GM23338 (cell line): ENCODE data around the gene RNF152. TPM values are rescaled to one million over a fixed set of nuclear protein-coding genes. Genes with fewer than 3 reads are reported as not detected.

Experiments used
- ATAC-seq: fragments of 200-7000 bp; cut with Tn5 transposase; 3 replicates; pipeline ENCODE4 v1.9.1; 2020
- DNase-seq: peaks from one replicate; pipeline ENCODE4 v3.0.0-alpha.2; 2015; ENCODE audit warnings: low spot score
- H2AFZ ChIP-seq: fragments of 200-600 bp; sonication (generic); 2 replicates; pipeline ENCODE4 v1.8.0; 2016; ENCODE audit warnings: antibody characterized with exemption, mild to moderate bottlenecking, moderate library complexity
- H3F3A ChIP-seq: fragments of 200-600 bp; sonication (generic); replicated peaks from 2 replicates; pipeline ENCODE4 v1.8.0; 2017; ENCODE audit warnings: antibody characterized with exemption, mixed run types, low read depth
- H3K27ac ChIP-seq: fragments of 200-600 bp; sonication (generic); 2 replicates; pipeline ENCODE4 v1.6.1; 2016; ENCODE audit warnings: low read depth
- H3K27me3 ChIP-seq: fragments of 200-600 bp; sonication (generic); 2 replicates; pipeline ENCODE4 v1.8.0; 2016; ENCODE audit warnings: mild to moderate bottlenecking, mixed run types, moderate library complexity; ENCODE audit not compliant: insufficient read depth
- H3K36me3 ChIP-seq: fragments of 200-600 bp; sonication (generic); 2 replicates; pipeline ENCODE4 v1.8.0; 2016; ENCODE audit warnings: mild to moderate bottlenecking; ENCODE audit not compliant: insufficient read depth
- H3K4me1 ChIP-seq: fragments of 200-600 bp; sonication (generic); 2 replicates; pipeline ENCODE4 v1.8.0; 2016; ENCODE audit warnings: mild to moderate bottlenecking, moderate library complexity; ENCODE audit not compliant: insufficient read depth
- H3K4me2 ChIP-seq: fragments of 200-600 bp; sonication (generic); 2 replicates; pipeline ENCODE4 v1.7.1; 2017; ENCODE audit warnings: mixed run types
- H3K4me3 ChIP-seq: fragments of 200-600 bp; sonication (generic); 2 replicates; pipeline ENCODE4 v1.6.1; 2016; ENCODE audit warnings: mixed run types
- H3K79me2 ChIP-seq: fragments of 200-600 bp; sonication (generic); replicated peaks from 2 replicates; pipeline ENCODE4 v1.8.0; 2017; ENCODE audit warnings: mild to moderate bottlenecking; ENCODE audit not compliant: insufficient read depth
- H3K9me2 ChIP-seq: fragments of 200-600 bp; sonication (generic); 2 replicates; pipeline ENCODE4 v1.8.0; 2017; ENCODE audit not compliant: insufficient read depth
- H4K20me1 ChIP-seq: fragments of 200-600 bp; sonication (generic); replicated peaks from 2 replicates; pipeline ENCODE4 v1.8.0; 2017; ENCODE audit warnings: mild to moderate bottlenecking; ENCODE audit not compliant: insufficient read depth
- H3K27ac Mint-ChIP-seq: 2 replicates; pipeline ENCODE4 v1.8.0; 2020; ENCODE audit warnings: inconsistent platforms, mild to moderate bottlenecking, moderate library complexity, mixed read lengths
- H3K27me3 Mint-ChIP-seq: 3 replicates; pipeline ENCODE4 v1.8.0; 2022; ENCODE audit warnings: low read depth, mild to moderate bottlenecking, moderate library complexity, mixed read lengths, inconsistent platforms; ENCODE audit not compliant: insufficient read depth, poor library complexity
- H3K36me3 Mint-ChIP-seq: 3 replicates; pipeline ENCODE4 v1.8.0; 2021; ENCODE audit warnings: low read depth, mild to moderate bottlenecking, inconsistent platforms, moderate library complexity, mixed read lengths
- H3K4me1 Mint-ChIP-seq: 3 replicates; pipeline ENCODE4 v1.8.0; 2020; ENCODE audit warnings: mild to moderate bottlenecking, inconsistent platforms, mixed read lengths
- H3K4me3 Mint-ChIP-seq: 3 replicates; pipeline ENCODE4 v1.8.0; 2021; ENCODE audit warnings: moderate library complexity, mild to moderate bottlenecking, inconsistent platforms, mixed read lengths
- H3K9me3 Mint-ChIP-seq: 3 replicates; pipeline ENCODE4 v1.8.0; 2020; ENCODE audit warnings: moderate library complexity, mild to moderate bottlenecking, inconsistent platforms, mixed read lengths
- CREB1 ChIP-seq: fragments of 250-450 bp; sonication (Bioruptor Pico); IDR thresholded peaks from 2 replicates; pipeline ENCODE4 v1.5.0; 2020; ENCODE audit warnings: low read depth, mild to moderate bottlenecking, moderate library complexity
- CTCF ChIP-seq, 2 experiments: fragments of 200-600 bp in 1 of 2; sonication (generic) in 1 of 2; conservative IDR thresholded peaks; 2 replicates each; pipeline versions ENCODE4 v1.5.1 to v1.6.1; 2016 to 2017; ENCODE audit warnings: antibody characterized with exemption in 2 of 2, low read depth in 2 of 2, mild to moderate bottlenecking in 2 of 2, moderate library complexity in 1 of 2
- EZH2 ChIP-seq: fragments of 200-600 bp; sonication (generic); IDR thresholded peaks from one replicate; pipeline ENCODE4 v1.8.0; 2017; ENCODE audit warnings: antibody characterized with exemption, mild to moderate bottlenecking, low read depth; ENCODE audit not compliant: unreplicated experiment
- EZH2phosphoT487 ChIP-seq: fragments of 200-600 bp; sonication (generic); IDR thresholded peaks from one replicate; pipeline ENCODE4 v1.8.1; 2018; ENCODE audit warnings: antibody characterized with exemption; ENCODE audit not compliant: unreplicated experiment
- JUNB ChIP-seq: IDR thresholded peaks from one replicate; pipeline ENCODE4 v1.6.1; 2016; ENCODE audit warnings: antibody characterized with exemption; ENCODE audit not compliant: unreplicated experiment
- POLR2AphosphoS5 ChIP-seq: IDR thresholded peaks from 2 replicates; pipeline ENCODE4 v1.6.1; 2016; ENCODE audit warnings: antibody characterized with exemption, low read depth
- STAT1 ChIP-seq: IDR thresholded peaks from one replicate; pipeline ENCODE4 v1.6.1; 2016; ENCODE audit warnings: antibody characterized with exemption; ENCODE audit not compliant: unreplicated experiment
- ZNF114 ChIP-seq: fragments of 250-450 bp; sonication (Bioruptor Pico); IDR thresholded peaks from 2 replicates; pipeline ENCODE4 v1.5.0; 2020; ENCODE audit warnings: mild to moderate bottlenecking, moderate library complexity
- ZNF331 ChIP-seq: fragments of 250-450 bp; sonication (Bioruptor Pico); IDR thresholded peaks from 2 replicates; pipeline ENCODE4 v1.5.0; 2020; ENCODE audit warnings: low read depth, mild to moderate bottlenecking, moderate library complexity
- polyA plus RNA-seq: library from polyadenylated mRNA; unstranded; fragments of >200 nt; fragmentation: Nextera tagmentation; extraction: Ambion mirVana; gene quantifications from 2 replicates; pipeline ENCODE4 v1.2.1, GENCODE V29; 2016
- total RNA-seq: library from RNA; depleted of rRNA; stranded (reverse); fragments of >200 nt; shearing (Covaris generic); gene quantifications from 2 replicates; pipeline ENCODE4 v1.2.3, GENCODE V29; 2014
- TF ChIP-seq, protein P1 (sequence below): IDR thresholded peaks from one replicate; pipeline ENCODE4 v1.6.1; 2018; ENCODE audit warnings: antibody characterized with exemption; ENCODE audit not compliant: unreplicated experiment
- TF ChIP-seq, protein P2 (sequence below): IDR thresholded peaks from 2 replicates; pipeline ENCODE4 v1.6.1; 2016; ENCODE audit warnings: antibody characterized with exemption
- TF ChIP-seq, protein P3 (sequence below): fragments of 250-450 bp; sonication (Bioruptor Pico); IDR thresholded peaks from 2 replicates; pipeline ENCODE4 v1.5.0; 2020; ENCODE audit warnings: mild to moderate bottlenecking, moderate library complexity

The RNF152 gene
- total and polyA plus RNA-seq, 2 experiments from 2014 or later = 1.2 to 2.9 TPM

DNA sequence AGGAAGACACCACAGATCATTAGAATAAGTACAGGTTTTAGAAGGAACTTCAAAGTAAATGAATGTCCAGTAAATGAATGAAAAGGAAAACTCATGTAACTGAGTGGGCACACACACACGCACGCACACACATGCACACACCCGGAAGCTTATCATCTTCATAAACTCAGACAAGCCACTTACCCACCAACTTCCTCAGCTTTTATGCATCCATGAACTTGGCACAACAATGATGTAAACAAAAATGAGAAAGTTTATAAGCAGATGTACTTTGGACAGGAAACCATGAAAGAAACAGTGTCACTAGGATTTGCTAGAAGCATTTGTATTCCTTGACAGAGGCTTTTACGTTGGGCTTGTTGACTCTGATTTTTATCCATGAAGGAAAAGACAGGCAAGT is 23.2 kb downstream of the RNF152 start:
- H3F3A ChIP-seq = no peaks in the 10 kb centered on the region
- no peaks in the 10 kb centered on the region for H3K79me2 ChIP-seq
- peaks cover 3% of the 10 kb centered on the region; the same call in 1 of the 3 replicates for H3K36me3 Mint-ChIP-seq
- no peak for DNase-seq
- H2AFZ ChIP-seq = no peak overlapping the region
- H3K27ac ChIP-seq = no peak overlapping the region
- no peaks in the 10 kb centered on the region for H3K9me3 Mint-ChIP-seq
- H3K9me2 ChIP-seq = peaks cover 3% of the 10 kb centered on the region; the same call in 1 of the 2 replicates
- no peak overlapping the region for H3K4me2 ChIP-seq
- no peaks in the 10 kb centered on the region; the same call in 1 of the 2 replicates for H3K36me3 ChIP-seq
- ATAC-seq = no peak
- no peak overlapping the region for H3K27ac Mint-ChIP-seq
- peaks cover 7% of the 10 kb centered on the region; the same call in 2 of the 3 replicates for H3K4me1 Mint-ChIP-seq
- H3K4me3 Mint-ChIP-seq = no peak overlapping the region
- H3K4me1 ChIP-seq = no peaks in the 10 kb centered on the region
- TF ChIP-seq EZH2phosphoT487 = no peak
- no peak for TF ChIP-seq ZNF331 (CRISPR knock-in tag)
- TF ChIP-seq, protein P1, sequence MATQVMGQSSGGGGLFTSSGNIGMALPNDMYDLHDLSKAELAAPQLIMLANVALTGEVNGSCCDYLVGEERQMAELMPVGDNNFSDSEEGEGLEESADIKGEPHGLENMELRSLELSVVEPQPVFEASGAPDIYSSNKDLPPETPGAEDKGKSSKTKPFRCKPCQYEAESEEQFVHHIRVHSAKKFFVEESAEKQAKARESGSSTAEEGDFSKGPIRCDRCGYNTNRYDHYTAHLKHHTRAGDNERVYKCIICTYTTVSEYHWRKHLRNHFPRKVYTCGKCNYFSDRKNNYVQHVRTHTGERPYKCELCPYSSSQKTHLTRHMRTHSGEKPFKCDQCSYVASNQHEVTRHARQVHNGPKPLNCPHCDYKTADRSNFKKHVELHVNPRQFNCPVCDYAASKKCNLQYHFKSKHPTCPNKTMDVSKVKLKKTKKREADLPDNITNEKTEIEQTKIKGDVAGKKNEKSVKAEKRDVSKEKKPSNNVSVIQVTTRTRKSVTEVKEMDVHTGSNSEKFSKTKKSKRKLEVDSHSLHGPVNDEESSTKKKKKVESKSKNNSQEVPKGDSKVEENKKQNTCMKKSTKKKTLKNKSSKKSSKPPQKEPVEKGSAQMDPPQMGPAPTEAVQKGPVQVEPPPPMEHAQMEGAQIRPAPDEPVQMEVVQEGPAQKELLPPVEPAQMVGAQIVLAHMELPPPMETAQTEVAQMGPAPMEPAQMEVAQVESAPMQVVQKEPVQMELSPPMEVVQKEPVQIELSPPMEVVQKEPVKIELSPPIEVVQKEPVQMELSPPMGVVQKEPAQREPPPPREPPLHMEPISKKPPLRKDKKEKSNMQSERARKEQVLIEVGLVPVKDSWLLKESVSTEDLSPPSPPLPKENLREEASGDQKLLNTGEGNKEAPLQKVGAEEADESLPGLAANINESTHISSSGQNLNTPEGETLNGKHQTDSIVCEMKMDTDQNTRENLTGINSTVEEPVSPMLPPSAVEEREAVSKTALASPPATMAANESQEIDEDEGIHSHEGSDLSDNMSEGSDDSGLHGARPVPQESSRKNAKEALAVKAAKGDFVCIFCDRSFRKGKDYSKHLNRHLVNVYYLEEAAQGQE = no peak
- TF ChIP-seq CREB1 (CRISPR knock-in tag) = no peak
- TF ChIP-seq, protein P2, sequence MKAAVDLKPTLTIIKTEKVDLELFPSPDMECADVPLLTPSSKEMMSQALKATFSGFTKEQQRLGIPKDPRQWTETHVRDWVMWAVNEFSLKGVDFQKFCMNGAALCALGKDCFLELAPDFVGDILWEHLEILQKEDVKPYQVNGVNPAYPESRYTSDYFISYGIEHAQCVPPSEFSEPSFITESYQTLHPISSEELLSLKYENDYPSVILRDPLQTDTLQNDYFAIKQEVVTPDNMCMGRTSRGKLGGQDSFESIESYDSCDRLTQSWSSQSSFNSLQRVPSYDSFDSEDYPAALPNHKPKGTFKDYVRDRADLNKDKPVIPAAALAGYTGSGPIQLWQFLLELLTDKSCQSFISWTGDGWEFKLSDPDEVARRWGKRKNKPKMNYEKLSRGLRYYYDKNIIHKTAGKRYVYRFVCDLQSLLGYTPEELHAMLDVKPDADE = no peak
- no peak for TF ChIP-seq STAT1
- TF ChIP-seq JUNB = no peak
- no peak for TF ChIP-seq EZH2
- TF ChIP-seq CTCF (conservative IDR thresholded peaks at IDR 0.05; ENCODE audit: low read depth in 2 of 2) = no peak
- TF ChIP-seq POLR2AphosphoS5 = no peak
- TF ChIP-seq, protein P3, sequence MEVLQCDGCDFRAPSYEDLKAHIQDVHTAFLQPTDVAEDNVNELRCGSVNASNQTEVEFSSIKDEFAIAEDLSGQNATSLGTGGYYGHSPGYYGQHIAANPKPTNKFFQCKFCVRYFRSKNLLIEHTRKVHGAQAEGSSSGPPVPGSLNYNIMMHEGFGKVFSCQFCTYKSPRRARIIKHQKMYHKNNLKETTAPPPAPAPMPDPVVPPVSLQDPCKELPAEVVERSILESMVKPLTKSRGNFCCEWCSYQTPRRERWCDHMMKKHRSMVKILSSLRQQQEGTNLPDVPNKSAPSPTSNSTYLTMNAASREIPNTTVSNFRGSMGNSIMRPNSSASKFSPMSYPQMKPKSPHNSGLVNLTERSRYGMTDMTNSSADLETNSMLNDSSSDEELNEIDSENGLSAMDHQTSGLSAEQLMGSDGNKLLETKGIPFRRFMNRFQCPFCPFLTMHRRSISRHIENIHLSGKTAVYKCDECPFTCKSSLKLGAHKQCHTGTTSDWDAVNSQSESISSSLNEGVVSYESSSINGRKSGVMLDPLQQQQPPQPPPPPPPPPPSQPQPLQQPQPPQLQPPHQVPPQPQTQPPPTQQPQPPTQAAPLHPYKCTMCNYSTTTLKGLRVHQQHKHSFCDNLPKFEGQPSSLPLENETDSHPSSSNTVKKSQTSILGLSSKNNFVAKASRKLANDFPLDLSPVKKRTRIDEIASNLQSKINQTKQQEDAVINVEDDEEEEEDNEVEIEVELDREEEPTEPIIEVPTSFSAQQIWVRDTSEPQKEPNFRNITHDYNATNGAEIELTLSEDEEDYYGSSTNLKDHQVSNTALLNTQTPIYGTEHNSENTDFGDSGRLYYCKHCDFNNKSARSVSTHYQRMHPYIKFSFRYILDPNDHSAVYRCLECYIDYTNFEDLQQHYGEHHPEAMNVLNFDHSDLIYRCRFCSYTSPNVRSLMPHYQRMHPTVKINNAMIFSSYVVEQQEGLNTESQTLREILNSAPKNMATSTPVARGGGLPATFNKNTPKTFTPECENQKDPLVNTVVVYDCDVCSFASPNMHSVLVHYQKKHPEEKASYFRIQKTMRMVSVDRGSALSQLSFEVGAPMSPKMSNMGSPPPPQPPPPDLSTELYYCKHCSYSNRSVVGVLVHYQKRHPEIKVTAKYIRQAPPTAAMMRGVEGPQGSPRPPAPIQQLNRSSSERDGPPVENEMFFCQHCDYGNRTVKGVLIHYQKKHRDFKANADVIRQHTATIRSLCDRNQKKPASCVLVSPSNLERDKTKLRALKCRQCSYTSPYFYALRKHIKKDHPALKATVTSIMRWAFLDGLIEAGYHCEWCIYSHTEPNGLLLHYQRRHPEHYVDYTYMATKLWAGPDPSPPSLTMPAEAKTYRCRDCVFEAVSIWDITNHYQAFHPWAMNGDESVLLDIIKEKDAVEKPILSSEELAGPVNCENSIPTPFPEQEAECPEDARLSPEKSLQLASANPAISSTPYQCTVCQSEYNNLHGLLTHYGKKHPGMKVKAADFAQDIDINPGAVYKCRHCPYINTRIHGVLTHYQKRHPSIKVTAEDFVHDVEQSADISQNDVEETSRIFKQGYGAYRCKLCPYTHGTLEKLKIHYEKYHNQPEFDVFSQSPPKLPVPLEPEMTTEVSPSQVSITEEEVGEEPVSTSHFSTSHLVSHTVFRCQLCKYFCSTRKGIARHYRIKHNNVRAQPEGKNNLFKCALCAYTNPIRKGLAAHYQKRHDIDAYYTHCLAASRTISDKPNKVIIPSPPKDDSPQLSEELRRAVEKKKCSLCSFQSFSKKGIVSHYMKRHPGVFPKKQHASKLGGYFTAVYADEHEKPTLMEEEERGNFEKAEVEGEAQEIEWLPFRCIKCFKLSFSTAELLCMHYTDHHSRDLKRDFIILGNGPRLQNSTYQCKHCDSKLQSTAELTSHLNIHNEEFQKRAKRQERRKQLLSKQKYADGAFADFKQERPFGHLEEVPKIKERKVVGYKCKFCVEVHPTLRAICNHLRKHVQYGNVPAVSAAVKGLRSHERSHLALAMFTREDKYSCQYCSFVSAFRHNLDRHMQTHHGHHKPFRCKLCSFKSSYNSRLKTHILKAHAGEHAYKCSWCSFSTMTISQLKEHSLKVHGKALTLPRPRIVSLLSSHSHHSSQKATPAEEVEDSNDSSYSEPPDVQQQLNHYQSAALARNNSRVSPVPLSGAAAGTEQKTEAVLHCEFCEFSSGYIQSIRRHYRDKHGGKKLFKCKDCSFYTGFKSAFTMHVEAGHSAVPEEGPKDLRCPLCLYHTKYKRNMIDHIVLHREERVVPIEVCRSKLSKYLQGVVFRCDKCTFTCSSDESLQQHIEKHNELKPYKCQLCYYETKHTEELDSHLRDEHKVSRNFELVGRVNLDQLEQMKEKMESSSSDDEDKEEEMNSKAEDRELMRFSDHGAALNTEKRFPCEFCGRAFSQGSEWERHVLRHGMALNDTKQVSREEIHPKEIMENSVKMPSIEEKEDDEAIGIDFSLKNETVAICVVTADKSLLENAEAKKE (CRISPR knock-in tag) = no peak
- TF ChIP-seq ZNF114 (CRISPR knock-in tag) = no peak
- H3K27me3 ChIP-seq = no peaks in the 10 kb centered on the region
- H3K4me3 ChIP-seq = no peak overlapping the region
- peaks cover 5% of the 10 kb centered on the region for H3K27me3 Mint-ChIP-seq
- no peaks in the 10 kb centered on the region for H4K20me1 ChIP-seq
